HG02623 (cell line): ENCODE measurements around the gene LDB2.

ENCODE experiments used
- ATAC-seq: cut with Tn5 transposase; IDR thresholded peaks from one replicate; pipeline ENCODE4 v1.9.1; 2021; ENCODE audit warnings: moderate library complexity; ENCODE audit not compliant: unreplicated experiment

LDB2 gene

DNA sequence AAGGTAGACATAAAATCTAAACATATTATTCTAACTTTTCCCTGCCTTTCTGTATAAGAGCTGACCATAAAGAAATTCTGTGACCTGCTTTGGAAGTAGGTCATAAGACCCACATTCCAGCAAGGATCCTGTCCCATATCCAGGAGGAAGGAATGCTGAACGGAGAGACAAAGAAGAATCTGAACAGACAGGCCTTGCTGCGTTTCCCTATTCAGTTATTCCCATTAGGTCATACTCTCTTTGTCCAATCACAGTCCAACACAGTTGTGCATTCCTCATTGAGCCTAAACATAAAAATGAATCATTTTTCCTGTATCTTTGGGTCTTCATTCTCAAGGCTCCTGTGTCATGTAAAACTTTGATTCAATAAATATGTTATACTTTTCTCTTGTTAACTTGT, 384.6 kb downstream of the LDB2 start:
- no peak for ATAC-seq

DNA sequence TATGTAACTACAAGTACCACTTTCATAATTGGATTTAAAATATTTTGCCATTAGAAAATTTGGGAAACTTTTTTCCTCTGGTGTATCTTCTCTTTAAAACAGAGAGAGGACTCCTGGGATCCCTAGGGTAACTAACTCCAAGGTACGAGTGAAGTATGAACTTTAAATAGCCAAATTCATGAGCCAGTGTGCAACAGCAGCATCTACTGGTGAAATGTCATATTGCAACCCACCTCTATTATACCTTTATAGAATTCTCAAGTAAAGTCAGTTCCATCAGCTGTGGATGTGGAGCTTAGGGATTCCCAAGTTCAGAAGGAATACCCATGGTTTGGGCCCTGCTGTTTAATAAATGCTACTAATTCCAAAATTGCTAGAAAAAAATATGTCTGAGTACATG, 389.5 kb downstream of the LDB2 start:
- no peak for ATAC-seq

DNA sequence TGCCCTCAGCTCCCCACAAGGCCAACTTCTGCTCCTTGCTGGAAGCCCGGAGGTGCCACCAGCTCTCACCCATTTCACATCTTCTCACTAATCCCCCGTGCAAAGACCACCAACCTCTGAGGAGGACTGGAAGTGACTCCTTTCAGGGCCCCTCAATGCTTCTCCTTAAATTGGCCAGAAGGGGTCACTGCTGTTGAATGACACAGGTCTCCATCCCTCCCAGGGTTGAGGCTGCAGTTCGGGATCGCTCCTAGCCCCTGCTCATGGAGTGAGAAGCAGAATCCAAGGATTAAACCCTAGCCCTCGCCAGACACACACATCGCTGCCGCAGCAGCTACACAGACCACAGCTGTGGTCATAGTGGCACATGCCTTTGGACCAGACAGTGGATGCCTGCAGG, 392.7 kb downstream of the LDB2 start:
- ATAC-seq: no peak

DNA sequence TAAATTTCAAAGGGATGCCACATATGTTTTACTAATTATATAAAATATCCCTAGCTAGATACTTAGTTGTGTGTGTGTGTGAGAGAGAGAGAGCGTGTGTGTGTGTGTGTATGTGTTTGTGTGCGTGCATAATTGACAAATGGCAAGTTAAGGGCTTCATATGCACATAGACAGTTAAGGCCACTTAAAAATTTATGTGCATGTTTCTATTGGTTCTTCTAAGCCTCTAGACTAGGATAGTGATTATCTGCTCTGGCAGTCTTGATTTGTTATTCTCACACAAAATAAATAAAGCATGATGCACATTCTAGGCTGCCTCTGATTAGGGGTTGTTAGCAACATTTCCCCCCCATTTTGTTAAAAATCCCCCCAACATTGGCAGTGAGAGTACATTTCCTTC, 393.2 kb downstream of the LDB2 start:
- ATAC-seq: no peak

DNA sequence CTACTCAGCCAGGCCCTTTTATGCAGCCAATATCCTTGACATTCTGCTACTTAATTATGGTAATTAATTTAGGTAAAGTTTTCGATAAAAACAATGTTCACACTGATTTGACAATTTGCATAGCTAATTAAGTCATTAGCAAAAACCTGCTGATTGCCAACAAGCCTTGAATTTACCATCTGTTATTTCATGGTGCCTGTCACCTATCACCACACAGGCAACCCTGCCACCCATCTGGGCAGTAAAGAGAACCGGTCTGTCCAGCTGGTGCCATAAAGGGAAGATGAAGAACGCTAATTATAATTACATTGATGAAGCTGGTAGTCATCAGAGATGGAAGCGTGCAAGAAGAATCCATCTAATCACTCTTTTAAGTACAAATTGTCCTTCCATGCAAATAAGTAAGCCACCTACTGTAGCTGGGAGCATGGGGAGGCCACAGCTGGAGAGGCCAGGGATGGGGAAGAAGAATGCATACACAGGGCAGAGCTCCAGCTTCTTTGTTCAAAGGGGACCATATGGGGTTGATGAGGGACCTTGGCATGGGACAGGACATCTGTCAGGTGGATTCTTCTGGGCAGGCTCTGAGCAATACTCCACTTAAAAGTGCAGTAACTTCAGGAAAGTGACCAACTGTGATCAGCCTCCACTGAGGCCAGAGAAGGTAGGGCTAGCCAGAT, 394.9 kb downstream of the LDB2 start:
- ATAC-seq: no peak

DNA sequence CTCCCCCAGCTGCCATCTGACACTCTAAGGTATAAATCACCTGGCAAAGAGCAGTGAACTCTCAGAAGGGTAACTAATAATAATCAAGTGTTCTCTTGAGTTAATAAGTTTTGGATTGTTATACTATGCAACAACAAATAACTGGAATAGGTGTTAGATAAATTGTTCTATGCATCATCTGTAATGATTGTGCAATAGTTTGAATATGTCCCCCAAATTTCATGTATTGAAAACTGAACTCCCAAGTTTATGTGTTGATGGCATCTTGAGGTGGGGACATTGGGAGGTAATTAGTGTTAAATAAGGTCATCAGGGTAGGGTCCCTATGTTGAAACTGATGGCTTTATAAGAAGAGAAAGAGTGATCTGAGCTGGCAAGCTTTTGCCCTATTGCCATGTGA, 399.5 kb downstream of the LDB2 start:
- no peak for ATAC-seq

DNA sequence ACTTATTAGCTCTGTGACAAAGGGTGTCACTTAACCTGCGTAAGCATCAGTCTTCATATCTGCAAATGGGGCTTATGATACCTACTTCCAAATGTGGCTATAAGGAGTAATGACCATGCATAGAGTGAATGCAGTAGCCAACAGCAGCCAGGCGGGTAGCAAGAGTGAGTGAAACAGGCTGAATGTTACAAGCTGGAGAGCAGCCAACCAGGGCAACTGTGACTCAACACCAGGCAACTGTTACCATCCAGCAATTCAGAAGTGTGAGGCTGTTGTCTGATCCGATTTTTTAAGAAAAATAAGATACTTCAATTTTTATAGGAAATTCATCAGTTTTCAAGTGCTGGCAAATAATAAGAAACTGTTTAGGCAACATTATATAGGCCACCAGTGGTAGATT, 401.9 kb downstream of the LDB2 start:
- ATAC-seq: no peak

DNA sequence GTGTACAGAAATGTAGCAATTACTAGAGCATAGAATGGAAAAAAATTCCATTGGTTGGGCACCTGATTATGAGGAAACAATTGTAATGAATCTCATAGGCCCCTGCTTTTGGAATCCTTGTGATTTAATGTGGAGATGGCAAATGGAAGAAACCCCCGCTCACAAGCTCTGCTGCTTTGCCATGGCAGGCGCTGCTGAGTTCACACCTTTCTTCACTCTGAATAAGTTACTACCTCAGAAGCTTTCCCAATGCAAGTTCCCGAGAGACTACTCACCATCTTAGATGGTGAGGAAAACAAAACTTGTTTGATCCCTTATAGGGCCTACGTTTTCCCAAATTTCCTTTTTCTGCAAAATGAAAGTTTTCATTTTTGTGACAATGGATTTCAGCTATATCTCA, 405.6 kb downstream of the LDB2 start:
- ATAC-seq: no peak

DNA sequence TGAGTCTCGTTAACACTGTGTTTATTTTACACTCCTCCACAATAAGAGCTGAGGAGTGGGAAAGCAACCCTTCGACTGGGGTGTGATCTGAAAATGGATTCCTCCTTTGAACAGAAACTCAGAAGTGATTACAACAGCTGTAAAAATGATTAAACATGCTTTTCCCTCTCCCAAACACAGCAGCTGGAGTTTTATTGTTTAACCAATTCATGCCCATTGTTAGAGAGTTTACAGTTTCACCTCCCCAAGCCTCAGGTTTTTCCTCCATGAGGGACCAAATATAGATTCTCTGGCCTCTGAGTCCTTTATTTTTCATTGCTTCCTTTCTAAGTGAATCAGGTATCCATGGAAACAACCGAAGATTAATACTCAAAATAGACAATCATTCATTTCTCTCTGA, 409.2 kb downstream of the LDB2 start:
- ATAC-seq: no peak

DNA sequence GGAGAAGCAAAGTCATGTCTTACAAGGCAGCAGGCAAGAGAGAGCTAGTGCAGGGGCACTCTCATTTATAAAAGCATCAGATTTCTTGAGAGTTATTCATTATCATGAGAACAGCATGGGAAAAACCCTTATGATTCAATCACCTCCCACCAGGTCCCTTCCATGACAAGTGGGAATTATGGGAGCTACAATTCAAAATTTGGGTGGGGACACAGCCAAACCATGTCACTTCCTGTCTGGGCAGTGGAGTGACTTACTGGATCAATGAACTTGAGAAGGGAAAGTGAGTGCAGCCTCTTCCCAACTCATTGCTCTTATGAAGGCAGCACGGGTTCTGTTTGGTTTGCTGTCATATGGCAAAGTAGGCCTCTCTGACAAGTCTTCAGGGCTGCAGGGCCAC, 410.4 kb downstream of the LDB2 start:
- ATAC-seq: no peak

DNA sequence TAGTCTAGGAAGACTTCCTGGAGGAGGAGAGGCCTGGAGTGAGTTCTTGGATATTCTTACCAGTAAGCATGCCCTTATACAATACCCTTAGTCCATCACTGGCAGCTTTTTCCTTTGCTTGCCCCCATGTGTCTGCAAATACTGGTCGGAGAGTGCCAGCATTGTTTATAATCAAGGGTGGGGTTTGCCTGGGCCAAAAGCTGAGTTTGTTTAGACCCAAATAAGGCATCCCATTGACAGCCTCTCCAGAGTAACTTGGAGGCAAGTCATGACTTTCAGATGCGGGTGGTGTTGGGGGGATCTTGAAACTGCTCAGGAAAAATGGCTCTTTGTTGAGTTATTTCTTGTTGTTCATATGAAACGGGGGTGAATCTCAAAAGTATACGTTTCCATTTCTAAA, 413.7 kb downstream of the LDB2 start:
- no peak for ATAC-seq

DNA sequence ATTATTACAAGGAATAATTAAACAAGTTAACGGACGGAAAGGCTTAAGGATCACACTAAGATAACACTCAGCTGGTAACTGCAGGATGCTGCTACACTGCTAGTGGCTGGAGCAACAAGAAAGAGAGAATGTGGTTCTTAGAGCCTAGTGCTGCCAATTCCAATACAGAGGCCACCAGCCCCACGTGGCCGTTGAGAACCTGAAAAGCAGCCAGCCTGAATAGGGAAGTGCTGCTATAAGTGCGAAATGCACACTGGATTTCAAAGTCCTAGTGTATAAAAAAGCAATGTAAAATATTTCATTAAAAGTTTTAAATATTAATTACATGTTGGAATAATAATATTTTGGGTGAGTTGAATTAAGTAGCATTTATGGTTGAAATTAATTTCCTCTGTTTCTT, 414.9 kb downstream of the LDB2 start:
- ATAC-seq: no peak

DNA sequence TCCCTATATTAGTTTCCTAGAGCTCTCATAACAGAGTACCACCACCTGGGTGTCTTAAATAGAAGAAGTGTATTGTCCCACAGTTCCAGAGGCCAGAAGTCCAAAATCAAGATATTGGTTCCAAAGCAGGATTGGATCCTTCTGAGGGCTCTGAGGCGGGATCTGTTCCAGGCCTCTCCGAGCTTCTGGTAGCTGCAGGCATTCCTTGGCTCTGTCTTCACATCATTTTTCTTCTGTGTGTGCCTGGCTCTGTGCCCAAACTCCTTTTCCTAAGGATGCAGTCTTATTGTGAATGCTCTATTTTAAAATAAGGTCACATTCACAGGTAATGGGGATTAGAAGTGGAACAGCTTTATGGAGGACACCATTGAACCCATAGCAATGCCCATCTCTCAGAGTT, 418.4 kb downstream of the LDB2 start:
- ATAC-seq: no peak

DNA sequence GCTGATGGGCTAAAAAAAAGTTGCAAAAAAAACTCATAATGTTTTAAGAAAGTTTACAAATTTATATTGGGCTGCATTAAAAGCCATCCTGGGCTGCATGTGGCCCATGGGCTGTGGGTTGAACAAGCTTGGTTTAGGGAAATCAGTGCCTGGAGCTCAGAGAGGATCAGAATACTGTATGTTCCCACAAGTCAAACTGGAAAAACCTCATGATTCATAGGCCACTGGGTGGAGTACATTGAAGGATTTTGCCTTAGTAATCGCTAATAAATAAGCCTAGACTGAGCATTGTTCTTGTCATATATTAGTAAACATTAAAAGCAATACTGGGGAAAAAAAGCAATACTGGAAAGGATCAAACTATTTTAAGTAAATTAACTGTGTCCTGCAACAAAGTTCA, 425.9 kb downstream of the LDB2 start:
- no peak for ATAC-seq

DNA sequence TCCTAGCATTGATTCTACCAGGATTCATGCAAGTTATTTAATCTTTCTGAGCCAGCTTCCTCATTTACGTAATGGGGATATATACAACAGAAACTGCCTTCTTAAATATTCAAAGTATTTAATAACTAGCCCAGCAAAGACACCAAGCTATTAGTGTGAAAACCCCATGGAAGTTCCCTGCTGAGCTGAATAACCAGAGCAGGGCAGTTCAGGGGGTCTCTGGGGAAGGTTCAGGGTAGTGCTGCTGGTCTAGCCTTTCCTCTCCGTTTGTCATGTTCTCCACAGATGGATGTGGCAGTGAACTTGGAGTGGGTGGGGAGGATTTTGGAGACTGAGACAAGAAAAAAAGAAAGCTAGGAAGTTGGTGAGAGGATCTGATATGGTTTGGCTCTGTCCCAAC, 431.4 kb downstream of the LDB2 start:
- ATAC-seq: no peak

DNA sequence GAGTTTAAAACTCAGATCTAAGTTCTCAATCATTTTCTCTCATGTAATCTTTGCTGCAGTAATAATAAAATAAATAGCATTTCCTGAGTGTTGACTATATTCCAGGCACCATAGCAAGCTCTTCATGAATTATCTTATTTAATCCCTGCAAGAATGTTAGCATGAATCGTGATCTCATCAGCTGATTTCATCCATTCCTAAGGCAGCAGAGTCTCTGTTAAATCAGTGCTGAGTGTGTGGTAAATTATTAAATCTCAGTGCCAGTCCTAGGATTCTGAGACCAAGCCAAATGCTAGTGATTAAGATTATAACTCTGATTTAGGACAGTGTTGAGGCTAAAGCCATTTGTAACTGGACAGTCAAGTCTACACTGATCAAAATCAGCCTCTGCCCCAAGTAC, 431.9 kb downstream of the LDB2 start:
- no peak for ATAC-seq

DNA sequence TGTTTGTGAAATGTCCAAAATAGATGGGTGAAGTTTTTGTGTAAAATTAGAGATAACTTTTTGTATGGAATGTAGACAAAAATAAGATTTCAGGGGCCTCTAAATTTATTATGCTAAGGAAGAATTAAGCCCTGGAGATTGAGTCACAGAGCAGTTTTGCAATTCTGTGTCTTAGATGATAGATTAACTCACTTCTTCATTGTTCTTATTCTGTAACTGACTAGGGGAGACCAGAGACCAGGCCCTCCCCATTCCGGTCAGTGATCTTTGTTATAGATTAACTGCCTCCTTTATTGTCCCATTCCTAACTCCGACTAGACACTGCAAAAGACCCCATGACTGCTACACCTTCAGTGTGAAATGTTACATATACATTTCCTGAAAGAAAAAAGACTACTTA, 433.8 kb downstream of the LDB2 start:
- no peak for ATAC-seq

DNA sequence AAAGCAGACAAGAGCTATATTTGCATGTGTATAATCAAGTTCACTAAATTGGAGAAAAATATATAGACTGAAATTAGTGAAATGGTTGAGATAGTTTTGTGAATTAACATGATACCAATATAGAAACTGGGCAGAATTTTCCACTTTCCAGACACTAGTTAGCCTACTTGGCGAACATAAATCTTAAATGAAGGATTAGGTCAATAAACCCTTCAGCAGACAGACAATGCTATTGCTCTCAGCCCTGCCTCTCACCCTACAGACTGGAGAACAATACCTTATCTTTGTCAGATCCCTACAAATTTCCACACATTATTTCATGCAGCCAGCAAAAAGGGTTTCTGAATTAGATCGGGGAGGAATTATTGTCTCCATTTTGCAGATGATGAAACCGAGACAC, 435.8 kb downstream of the LDB2 start:
- no peak for ATAC-seq

DNA sequence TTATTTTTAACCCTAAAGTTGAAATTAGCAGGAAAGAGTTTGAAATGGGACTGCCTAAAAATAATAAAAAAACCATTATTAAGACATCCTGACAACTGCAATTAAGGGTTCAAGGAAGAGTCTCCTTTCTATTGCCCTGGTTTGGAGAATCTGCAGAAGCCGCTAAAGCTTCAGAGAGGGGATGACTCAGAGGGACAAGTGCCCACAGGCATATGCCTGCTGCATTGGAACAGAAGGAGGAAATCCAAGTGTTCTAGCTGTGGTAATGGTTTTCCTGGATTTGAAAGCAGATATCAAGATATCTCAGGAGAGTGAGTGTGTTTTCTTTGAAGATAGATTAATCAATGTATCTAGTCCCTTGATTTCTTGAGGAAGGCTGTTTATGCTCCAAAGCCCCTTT, 437.1 kb downstream of the LDB2 start:
- no peak for ATAC-seq

DNA sequence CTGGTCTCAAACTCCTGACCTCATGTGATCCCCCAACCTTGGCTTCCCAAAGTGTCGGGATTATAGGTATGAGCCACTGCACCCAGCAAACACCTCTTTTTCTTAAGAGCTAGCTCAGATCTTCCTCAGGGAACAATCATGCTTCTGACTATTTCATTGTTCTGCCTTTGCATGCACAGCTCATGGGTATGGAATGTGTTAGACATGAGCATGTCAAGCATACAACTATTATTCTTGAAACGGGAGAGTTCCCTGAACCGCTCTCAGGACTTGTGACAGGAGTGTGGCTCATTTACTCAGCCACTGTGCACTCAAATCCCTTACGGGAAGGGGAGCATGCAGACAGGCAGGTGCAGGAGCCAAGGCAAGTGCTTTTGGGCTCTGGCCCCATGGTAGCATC, 440.5 kb downstream of the LDB2 start:
- ATAC-seq: no peak
